GM21529 (cell line): Measurements from ENCODE around the gene DDR1.
"Not testable (repeated sequence)": the region's sequence is repeated elsewhere in the genome, so short reads cannot be mapped to it uniquely, and the experiment has no call there.

ENCODE experiments used
- ATAC-seq: cut with Tn5 transposase; IDR thresholded peaks from one replicate; pipeline ENCODE4 v1.9.1; 2021; ENCODE audit not compliant: unreplicated experiment

The DDR1 gene

DNA sequence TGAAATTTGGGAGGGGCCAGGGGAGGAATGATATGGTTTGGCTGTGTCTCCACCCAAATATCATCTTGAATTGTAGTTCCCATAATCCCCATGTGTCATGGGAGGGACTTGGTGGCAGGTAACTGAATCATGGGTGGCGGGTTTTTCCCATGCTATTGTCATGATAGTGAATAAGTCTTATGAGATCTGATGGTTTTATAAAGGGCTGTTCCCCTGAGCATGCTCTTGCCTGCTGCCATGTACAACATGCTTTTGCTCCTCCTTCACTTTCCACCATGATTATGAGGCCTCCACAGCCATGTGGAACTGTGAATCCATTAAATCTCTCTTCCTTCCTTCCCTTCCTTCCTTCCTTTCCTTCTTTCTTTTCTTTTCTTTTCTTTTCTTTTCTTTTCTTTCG, 31.9 kb upstream of the DDR1 start:
- not testable (repeated sequence) for ATAC-seq

DNA sequence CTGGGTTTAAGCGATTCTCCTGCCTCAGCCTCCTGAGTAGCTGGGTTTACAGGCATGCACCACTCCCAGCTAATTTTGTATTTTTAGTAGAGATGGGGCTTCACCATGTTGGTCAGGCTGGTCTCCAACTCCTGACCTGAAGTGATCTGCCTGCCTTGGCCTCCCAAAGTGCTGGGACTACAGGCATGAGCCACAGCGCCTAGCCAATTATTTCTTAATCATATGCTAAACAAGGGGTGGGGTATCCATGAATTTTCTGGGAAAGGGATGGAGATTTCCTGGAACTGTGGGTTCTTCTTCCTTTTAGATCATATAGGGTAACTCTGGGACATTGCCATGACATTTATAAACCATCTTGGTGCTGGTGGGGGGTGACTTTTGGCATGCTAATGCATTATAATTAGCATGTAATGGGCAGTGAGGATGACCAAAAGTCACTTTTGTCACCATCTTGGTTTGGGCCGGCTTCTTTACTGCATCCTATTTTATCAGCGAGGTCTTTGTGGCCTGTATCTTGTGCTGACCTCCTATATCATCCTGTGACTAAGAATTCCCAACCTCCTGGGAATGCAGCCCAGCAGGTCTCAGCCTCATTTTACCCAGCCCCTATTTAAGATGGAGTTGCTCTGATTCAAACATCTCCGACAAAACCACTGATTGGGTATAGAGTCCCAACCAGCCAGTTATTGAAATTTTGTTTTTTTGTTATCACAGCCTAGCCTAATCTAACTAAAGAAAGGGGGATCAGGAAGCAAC, 29.9 kb upstream of the DDR1 start:
- no peak for ATAC-seq

DNA sequence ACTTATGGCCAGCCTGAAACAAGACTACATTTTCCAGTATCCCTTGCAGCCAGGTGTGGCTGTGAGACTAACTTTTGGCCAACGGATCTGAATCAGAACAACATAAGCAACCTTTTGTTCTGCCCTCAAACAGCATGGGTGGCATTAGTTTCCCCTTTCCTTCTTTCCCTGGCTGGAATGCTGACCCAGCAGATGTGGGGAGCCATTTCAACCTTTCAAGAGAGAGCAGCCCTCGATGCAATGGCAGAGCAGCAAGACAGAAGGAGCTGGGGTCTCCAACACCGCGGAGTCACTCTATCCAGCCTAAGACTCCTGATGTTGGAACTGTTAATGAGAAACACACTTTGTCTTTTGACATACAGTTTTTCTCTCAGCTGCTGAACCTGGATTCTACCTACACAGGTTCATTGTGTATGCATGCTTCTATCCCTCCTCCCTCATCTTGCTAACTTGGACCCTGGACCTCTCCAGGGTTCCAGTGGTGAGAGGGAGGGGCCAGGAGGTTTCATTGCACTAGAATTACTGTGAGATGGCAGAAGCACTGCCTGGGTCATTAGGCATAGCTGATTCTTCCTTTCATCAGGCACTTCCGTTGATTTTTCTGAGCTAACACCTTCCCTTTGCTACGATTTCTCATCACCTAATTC, 28.8 kb upstream of the DDR1 start:
- no peak for ATAC-seq

DNA sequence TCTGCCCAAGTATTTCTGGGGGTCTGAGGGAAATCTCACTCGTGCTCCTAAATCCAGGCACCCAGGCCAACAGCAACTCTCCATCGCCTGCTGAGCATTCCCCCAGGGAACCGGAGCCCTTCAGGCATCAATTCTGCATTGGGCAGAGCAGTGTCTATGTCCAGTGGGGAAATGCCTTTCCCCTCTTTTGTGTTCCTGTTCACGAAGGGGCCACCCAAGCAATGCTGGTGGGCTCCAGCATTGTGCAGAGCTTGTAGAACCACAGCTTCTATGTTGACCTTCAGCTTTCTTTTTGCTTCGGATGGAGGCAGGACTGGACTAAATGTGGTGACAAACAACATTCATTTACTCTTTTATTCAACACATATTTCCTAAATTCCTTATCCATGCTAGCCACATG, 27.2 kb upstream of the DDR1 start:
- ATAC-seq = no peak

DNA sequence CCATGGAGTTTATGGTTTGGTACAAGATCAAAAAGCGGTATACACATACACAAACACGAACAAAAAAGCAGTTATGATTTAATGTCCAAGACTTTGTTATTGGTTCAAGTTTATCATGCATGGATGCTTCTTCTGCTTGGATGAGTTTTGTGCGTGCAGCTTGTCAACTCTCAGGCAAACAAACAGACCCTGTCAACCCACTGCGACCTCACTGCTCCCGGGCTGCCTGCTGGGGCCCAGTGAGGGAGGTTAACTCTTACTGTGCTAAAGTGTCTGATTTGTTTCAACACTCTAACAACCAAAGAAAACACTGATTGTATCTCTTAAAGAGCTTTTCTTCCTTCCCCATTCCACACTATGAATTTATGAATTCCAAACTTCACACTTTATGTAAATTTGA, 26.8 kb upstream of the DDR1 start:
- ATAC-seq = no peak

DNA sequence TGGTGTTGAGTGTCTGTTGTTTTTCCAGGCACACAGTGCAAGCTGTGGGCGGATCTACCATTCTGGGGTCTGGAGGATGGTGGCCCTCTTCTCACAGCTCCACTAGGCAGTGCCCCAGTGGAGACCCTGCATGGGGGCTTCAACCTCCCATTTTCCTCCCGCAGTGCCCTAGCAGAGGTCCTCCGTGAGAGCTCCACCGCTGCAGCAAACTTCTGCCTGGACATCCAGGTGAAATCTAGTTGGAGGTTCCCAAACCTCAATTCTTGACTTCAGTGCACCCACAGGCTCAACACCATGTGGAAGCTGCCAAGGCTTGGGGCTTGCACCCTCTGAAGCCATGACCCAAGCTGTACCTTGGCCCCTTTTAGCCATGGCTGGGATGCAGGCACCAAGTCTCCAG, 24.6 kb upstream of the DDR1 start:
- ATAC-seq = not testable (repeated sequence)

DNA sequence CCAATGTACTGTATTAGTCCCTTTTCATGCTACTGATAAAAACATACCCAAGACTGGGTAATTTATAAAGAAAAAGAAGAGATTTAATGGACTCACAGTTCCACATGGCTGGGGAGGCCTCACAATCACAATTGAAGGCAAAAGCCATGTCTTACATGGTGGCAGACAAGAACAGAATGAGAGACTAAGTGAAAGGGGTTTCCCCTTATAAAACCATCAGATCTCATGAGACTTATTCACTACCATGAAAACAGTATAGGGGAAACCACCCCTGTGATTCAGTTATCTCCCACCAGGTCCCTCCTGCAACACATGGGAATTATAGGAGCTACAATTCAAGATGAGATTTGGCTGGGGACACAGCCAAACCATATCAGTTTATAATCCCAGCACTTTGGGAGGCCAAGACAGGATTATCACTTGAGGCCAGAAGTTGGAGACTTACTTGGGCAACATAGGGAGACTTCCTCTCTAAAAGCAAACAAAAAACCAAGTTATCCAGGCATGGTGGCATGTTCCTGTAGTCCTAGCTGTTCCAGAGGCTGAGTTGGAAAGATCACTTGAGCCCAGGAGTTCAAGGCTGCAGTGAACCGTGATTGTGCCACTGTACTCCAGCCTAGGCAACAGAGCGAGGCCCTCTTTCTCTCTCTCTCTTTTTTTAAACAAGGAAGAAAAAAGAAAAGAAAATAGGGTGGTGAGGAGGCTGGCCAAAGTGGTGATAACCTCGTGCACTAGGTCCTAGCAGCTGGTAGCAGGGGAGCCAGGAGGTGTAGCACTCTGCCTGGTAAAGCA, 22.9 kb upstream of the DDR1 start:
- no peak for ATAC-seq

DNA sequence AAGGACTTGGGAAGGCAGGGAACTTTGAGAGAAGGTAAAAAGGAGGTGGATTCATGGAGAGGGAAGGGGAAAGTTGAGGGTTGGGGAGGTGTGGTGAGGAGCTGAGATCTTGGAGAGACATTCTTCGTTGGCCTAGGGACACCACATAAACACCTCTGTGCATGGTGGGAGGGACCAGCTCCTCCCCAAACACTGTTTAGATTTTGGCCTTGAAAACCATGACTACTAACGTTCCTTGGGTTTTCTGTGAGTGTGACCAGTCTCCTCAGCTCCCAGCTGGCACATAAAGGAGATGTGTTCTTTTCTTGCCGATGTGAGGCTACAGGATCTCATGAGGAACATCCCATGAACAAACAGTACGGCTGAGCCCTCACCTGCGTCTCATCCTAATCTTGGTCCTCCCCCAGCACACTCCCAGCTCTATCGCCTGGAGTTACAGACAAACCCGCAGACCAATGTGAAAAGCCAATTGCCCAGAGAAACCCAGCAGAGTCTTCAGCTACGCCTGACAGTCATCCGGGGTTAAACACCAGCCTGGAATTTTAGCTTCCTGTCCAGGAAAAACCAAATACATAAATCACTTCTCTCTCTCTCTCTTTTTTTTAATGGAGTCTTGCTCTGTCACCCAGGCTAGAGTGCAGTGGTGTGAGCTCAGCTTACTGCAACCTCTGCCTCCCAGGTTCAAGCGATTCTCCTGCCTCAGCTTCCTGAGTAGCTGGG, 22.0 kb upstream of the DDR1 start:
- ATAC-seq = no peak

DNA sequence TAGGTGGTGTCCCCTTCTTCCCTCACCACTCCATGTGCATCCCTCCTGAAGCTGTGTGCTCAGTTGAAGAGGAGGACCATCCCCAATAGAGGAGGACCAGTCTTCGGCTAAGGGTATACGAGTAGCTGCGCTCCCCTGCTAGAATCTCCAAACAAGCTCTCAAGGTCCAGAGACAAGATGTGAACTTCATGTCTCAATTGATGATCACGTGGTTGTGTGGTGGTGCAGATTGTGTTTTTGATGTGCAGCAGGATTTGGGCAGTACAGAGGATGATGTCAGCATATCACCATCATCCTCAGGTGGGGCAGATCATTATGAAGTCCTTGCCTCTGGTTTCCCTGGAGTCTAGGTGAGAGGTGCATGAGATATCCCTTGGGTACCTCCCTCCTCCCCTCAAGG, 20.0 kb upstream of the DDR1 start:
- ATAC-seq = no peak

DNA sequence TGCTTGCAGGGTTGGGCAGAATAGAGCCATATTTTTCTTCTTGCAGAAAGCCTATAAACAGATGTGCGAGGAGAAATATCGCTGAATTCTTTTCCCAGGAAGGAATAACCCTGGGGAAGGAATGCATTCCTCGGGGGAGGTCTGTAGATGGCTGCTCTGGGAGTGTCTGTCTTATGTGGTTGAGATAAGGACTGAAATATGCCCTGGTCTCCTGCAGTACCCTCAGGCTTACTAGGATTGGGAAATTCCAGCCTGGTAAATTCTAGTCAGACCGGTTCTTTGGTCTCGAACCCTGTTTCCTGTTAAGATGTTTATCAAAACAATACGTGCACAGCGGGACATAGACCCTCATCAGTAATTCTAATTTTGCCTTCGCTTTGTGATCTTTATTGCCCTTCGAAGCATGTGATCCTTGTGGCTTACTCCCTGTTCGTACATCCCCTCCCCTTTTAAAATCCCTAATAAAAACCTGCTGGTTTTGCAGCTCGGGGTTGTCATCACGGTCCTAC, 15.0 kb upstream of the DDR1 start:
- ATAC-seq = not testable (repeated sequence)

DNA sequence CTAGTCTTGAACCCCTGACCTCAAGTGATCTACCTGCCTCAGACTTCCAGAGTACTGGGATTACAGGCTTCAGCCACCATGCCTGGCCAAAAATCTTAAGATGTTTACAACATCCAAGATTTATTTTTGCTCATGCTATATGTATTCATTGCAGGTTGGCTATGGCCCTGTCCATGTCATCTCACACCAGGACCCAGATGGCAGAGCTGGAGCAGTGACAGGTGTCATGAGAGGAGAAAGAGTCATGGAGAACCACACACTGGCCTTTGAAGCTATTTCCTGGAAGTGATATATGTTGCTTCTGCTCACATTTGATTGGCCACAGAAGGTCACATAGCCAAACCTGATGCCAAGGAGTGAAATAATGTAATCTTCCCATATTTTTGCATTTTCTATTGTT, 13.8 kb upstream of the DDR1 start:
- no peak for ATAC-seq

DNA sequence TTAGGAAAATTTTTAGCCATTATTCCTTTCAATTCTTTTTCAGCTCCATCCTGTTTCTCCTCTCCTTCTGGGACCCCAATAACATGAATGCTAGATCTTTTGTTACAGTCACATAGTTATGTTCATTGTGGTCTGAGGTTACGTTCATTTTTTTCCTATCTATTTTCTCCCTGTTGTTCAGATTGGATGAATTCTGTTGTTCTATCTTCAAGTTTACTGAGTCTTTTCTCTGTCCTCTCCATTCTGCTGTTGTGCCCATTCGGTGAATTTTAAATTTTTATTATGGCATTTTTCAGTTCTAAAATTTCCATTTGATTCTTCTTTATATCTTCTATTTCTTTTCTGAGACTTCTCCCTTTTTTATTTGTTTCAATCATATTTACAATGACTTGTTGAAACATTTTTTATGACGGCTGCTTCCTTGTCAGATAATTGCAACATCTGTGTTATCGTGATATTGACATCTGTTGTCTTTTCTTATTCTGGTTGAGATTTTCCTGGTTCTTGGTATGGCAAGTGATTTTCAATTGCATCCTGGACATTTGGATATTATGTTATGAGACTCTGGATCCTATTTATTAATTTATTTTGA, 12.6 kb upstream of the DDR1 start:
- ATAC-seq = no peak

DNA sequence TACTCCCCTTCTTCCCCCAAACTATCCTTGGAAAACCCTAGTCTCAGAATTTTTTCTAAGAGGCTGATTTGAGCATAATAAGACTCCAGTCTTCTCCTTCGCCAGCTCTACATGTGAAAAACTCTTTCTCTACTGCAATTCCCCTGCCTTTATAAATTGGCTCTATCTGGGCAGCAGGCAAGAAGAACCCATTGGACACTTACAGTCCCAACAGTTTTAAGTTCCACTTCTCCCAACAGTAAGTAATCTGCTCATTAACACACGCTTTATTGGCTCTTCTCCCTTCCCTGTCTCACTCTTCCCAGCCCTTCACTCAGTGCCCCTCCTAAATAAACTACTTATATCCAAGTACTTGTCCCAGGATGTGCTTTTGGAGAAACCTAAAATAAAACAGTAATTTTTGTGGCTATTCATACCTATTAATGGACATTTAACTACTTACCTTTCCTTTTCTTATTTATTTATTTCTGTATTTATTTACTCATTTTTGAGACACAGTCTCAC, 11.1 kb upstream of the DDR1 start:
- no peak for ATAC-seq

DNA sequence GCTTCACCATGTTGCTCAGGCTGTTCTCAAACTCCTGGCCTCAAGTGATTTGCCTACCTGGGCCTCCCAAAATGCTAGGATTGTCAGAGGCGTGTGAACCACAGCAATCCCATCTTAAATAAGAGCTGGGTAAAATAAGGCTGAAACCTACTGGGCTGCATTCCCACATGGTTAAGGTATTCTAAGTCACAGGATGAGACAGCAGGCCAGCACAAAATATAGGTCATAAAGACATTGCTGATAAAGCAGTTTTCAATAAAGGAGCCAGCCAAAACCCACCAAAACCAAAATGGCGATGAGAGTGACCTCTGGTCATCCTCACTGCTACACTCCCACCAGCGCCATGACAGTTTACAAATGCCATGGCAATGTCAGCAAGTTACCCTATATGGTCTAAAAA, 10.5 kb upstream of the DDR1 start:
- not testable (repeated sequence) for ATAC-seq

DNA sequence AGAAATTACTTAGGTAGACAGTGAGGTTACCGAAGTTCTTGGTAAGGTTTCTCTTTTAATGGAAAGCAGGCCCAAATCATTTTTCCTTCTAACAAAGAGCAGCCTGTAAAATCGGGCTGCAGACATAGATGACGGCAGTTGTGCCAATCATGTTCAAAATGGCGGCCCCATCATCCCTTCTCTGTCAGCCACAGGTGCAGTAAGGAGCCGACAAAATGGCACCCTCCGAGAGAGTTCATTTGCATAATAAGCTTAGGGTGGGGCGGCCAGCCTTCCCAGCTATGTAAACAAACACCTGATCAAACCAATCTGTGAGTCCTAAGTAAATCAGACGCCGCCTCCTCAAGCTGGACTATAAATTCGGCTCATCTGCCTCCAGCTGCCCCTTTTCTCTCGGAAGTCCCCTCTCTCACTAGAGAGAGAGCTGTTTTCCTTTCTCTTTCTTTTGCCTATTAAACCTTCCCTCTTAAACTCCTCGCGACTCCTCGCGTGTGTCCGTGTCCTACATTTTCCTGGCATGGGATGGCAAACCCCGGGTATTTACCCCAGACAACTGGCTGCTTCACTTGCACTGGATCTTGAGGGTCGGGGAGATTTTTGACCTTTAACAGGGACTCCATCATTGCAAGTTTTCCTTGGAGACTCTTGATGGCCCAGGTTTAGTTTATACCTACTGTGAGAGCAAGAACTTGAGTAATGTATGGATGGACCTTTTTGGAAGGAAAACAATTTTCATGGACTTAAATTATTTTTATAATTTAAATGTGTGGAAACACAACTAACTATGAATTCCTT, 8.9 kb upstream of the DDR1 start:
- no peak for ATAC-seq

DNA sequence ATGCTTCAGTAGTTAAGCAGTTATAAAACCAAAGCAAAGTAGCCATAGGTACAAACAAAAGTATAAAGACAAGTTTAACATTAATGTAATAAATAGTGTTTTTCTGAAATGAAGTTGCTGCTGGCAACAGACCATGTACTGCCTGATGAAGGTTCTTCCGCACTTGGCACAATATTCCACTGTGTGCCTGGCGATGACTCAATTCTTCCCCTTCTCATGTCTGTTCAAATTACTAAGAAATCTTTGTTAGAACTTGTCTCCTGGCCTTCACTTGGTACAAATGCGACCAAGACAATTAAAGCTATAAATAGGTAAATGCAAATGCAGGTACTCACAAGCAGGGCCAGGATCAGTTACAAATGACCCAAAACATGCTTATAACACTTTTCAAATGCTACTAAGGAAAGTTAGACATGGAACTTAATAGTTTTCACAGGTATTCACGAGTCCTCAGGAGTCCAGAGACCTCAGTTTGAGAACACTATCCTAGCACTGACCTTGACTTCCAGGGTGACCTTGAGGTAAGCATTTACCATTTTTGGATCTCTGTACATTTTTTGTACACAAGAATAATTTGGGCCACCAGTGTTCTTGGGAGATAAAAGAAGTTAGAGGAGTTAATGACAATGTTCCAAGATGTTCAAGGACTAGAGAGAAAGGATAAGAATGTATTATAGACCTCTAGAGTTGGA, 8.1 kb upstream of the DDR1 start:
- no peak for ATAC-seq

DNA sequence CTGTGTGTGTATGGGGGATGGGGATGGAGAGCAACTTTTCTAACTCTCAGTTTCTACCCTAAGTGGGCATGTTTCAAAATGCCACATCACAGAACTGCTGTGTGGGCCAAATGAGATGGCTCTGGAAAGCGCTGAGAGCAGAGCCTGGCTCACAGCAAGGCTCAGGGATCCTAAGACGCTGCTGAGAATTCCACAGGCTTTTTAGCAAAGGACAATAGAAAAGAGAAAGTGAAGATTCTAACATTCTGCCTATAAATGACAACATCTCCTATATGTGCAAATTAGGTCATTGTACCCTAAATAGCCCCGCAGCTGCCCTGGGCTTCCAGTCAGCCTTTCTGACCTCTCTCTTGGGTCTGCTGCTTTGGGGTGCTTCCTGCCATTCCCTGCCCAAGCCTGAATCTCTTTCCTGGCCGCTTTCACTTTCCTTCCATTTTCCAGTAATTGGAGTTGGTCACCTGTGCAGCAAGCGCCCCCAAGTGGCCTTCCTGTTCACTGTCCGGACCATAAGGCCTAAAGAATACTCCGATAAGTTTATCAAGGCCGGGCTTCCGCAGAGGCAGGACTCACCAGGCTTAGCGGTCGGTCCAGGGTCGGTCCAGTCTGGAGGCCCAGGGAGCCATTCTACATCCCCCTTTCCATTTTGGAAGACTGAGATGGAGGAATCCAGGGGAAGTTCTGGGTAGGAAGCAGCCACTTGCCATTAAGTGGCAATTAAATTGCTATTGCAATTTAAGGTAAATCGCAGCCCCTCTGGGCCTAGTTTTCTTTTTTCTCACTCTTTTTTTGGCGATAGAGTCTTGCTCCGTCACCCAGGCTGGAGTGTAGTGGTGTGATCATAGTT, 6.7 kb upstream of the DDR1 start:
- no peak for ATAC-seq

DNA sequence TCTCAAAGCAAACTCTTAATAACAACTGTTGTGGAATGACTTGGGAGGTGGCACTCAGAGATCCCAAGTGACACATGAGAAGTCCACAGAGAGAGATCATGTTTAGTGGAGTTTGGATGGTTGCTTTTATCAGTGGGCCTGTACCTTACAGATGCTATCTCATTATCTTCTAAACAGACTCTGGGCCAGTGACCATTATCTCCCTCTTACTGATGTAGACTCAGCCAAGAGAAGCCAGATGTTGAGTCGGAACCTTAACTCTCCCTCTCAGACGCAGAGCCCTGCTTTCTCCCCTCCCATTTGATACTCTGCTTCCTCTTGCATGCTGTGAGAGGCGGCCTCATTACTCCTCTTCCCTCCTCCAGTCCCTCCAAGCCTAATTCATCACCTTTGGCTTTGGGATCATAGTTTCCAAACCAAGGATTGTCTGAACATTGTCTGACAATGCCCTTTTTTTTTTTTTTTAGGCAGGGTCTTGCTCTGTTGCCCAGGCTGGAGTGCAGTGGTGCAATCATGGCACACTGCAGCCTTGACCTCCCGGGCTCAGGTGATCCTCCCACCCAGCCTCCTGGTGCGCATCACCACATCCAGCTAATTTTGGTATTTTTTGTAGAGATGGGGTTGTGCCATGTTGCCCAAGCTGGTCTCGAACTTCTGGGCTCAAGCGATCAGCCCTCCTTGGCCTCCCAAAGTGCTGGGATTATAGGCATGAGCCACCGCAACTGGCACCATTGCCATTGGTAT, 4.5 kb upstream of the DDR1 start:
- no peak for ATAC-seq
